SU-DHL-6 (cell line): ENCODE data around the gene SACM1L.

Experiments
- H2AFZ ChIP-seq: fragments of 200-600 bp; sonication (generic); 2 replicates; pipeline ENCODE4 v1.6.1; 2014; ENCODE audit warnings: low read depth, mild to moderate bottlenecking, moderate library complexity, mixed read lengths, antibody characterized with exemption, low read length; ENCODE audit not compliant: severe bottlenecking
- H3F3A ChIP-seq: fragments of 200-600 bp; shearing (Covaris generic); 2 replicates; pipeline ENCODE4 v1.6.0; 2016; ENCODE audit warnings: antibody characterized with exemption, mild to moderate bottlenecking; ENCODE audit not compliant: insufficient read depth
- H3K27ac ChIP-seq: fragments of 200-600 bp; sonication (generic); 2 replicates; pipeline ENCODE4 v1.5.1; 2016; ENCODE audit warnings: low read depth, mild to moderate bottlenecking, low read length, moderate library complexity, mixed read lengths
- H3K27me3 ChIP-seq: fragments of 200-600 bp; sonication (generic), shearing (Covaris generic); 2 replicates; pipeline ENCODE4 v1.6.0; 2014; ENCODE audit warnings: mild to moderate bottlenecking, low read length
- H3K36me3 ChIP-seq: fragments of 200-600 bp; sonication (generic); 2 replicates; pipeline ENCODE4 v1.6.1; 2014; ENCODE audit warnings: mild to moderate bottlenecking, low read length, mixed read lengths
- H3K4me2 ChIP-seq: fragments of 300-600, 200-600 bp; shearing (Covaris generic), sonication (generic); 2 replicates; pipeline ENCODE4 v1.6.0; 2014; ENCODE audit warnings: low read length, low read depth, mild to moderate bottlenecking; ENCODE audit not compliant: poor library complexity, severe bottlenecking
- H3K4me3 ChIP-seq: fragments of 200-600 bp; sonication (generic); 2 replicates; pipeline ENCODE4 v1.5.1; 2014; ENCODE audit warnings: antibody characterized with exemption, low read length, mild to moderate bottlenecking, mixed read lengths; ENCODE audit not compliant: insufficient read depth, poor library complexity, severe bottlenecking
- H3K79me2 ChIP-seq: fragments of 200-600 bp; sonication (generic); 2 replicates; pipeline ENCODE4 v1.6.1; 2014; ENCODE audit warnings: mild to moderate bottlenecking, low read length, moderate library complexity; ENCODE audit not compliant: insufficient read depth
- H3K9ac ChIP-seq: fragments of 200-600 bp; sonication (generic); 2 replicates; pipeline ENCODE4 v1.7.0; 2014; ENCODE audit warnings: mild to moderate bottlenecking, low read length
- H3K9me2 ChIP-seq: fragments of 200-600 bp; sonication (generic); replicated peaks from 2 replicates; pipeline ENCODE4 v1.6.1; 2014; ENCODE audit warnings: low read length; ENCODE audit not compliant: insufficient read depth
- H3K9me3 ChIP-seq: fragments of 200-600 bp; sonication (generic); 2 replicates; pipeline ENCODE4 v1.6.1; 2014; ENCODE audit warnings: low read length, mixed read lengths; ENCODE audit not compliant: insufficient read depth
- H4K20me1 ChIP-seq: fragments of 200-600 bp; sonication (generic); 2 replicates; pipeline ENCODE4 v1.6.1; 2014; ENCODE audit warnings: low read depth, mild to moderate bottlenecking, antibody characterized with exemption, low read length, moderate library complexity, mixed read lengths
- EZH2phosphoT487 ChIP-seq: fragments of 200-600 bp; sonication (generic), shearing (Covaris generic); conservative IDR thresholded peaks from 2 replicates; pipeline ENCODE4 v1.6.1; 2018; ENCODE audit warnings: mild to moderate bottlenecking, antibody characterized with exemption, low read length, moderate library complexity, mixed read lengths
- TF ChIP-seq, protein P1 (sequence below): fragments of 200-600 bp; sonication (generic); IDR thresholded peaks from one replicate; pipeline ENCODE4 v1.5.1; 2017; ENCODE audit warnings: antibody characterized with exemption, mild to moderate bottlenecking, low read length, moderate library complexity; ENCODE audit not compliant: insufficient read depth, poor library complexity, severe bottlenecking

Gene SACM1L

DNA sequence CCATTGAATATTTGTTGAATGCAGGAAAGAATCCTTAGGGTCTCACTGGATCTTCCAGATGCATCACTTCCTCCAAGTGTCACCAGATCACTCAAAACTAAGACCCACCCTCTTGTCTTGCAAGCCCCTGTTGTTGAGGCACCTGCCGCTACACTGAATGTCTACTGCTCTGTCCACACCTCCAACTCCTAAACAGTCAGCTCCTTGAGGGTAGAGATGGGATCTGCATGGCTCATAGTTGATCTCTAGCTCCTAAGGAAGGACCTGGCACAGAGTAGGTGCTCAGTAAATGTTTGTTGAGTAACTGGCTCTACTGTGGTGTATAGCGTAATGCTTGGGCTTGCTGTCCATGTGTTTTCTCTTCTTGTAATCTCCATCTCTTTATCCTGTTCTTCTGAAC is 98.4 kb downstream of the SACM1L start:
- Histone ChIP-seq H3K9me2 (no peaks in the 10 kb centered on the region), H3K4me3 (no peak overlapping the region), H3K36me3 (no peaks in the 10 kb centered on the region), H2AFZ (no peak overlapping the region), H3F3A (no peaks in the 10 kb centered on the region), H3K27me3 (no peaks in the 10 kb centered on the region), H4K20me1 (no peaks in the 10 kb centered on the region), H3K9ac (no peak overlapping the region), H3K9me3 (no peaks in the 10 kb centered on the region), H3K79me2 (no peaks in the 10 kb centered on the region), H3K4me2 (no peak overlapping the region), H3K27ac (no peak overlapping the region)
- TF ChIP-seq, protein P1, sequence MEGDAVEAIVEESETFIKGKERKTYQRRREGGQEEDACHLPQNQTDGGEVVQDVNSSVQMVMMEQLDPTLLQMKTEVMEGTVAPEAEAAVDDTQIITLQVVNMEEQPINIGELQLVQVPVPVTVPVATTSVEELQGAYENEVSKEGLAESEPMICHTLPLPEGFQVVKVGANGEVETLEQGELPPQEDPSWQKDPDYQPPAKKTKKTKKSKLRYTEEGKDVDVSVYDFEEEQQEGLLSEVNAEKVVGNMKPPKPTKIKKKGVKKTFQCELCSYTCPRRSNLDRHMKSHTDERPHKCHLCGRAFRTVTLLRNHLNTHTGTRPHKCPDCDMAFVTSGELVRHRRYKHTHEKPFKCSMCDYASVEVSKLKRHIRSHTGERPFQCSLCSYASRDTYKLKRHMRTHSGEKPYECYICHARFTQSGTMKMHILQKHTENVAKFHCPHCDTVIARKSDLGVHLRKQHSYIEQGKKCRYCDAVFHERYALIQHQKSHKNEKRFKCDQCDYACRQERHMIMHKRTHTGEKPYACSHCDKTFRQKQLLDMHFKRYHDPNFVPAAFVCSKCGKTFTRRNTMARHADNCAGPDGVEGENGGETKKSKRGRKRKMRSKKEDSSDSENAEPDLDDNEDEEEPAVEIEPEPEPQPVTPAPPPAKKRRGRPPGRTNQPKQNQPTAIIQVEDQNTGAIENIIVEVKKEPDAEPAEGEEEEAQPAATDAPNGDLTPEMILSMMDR: no peak
- no peak for TF ChIP-seq EZH2phosphoT487

DNA sequence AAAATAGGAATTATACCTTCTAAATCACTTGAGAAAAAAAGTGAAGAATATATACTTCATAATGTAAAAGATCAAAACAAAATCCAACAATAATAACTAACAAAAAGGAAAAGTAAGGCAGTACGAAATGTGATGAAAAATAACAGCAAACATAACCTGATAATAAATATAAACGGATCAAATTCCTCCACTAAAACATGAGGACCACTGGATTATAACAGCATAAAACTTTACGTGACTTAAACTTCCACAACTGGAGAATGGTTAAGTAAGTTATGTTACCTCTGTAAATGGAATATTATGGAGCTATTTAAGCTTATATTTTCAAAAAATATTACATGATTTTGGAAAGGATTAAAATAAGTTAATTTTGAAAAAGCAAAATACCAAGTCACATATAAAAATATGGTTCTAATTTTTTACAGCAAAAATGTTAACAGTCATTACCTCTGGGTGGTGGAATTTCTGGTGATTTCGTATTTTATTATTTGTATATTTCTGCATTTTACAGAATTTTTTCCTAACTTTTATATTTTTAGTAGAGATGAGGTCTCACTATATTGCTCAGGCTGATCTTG is 100.1 kb downstream of the SACM1L start:
- H3K36me3 ChIP-seq: no peaks in the 10 kb centered on the region
- TF ChIP-seq, protein P1: no peak
- no peak for TF ChIP-seq EZH2phosphoT487
- H2AFZ ChIP-seq: no peak overlapping the region
- no peaks in the 10 kb centered on the region for H3K79me2 ChIP-seq
- no peaks in the 10 kb centered on the region for H3K27me3 ChIP-seq
- H3F3A ChIP-seq: no peaks in the 10 kb centered on the region
- no peak overlapping the region for H3K27ac ChIP-seq
- no peaks in the 10 kb centered on the region for H3K9me3 ChIP-seq
- H3K4me2 ChIP-seq: no peak overlapping the region
- no peaks in the 10 kb centered on the region for H4K20me1 ChIP-seq
- H3K9me2 ChIP-seq: no peaks in the 10 kb centered on the region
- H3K9ac ChIP-seq: no peak overlapping the region
- no peak overlapping the region for H3K4me3 ChIP-seq

DNA sequence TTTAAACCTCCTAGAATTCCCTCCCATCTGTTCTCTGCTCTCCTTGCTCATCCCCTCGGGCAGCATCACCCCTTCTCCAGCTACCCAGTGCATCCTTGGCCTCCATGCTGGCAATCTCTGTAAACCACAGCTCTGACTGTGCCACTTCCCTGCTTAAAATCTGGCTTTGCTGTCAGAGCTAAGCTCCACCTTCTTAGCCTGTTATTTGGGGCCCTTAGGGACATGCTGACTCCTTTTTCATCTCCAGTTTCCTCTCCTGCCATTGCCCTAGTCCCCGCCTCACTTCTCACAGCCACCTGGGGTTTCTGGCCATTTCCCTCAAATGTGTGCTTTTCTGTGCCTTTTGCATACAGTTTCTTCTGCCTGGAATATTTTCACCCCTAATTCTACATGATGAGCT is 101.4 kb downstream of the SACM1L start:
- Histone ChIP-seq H3K9me2 (no peaks in the 10 kb centered on the region), H3F3A (no peaks in the 10 kb centered on the region), H3K27ac (no peak overlapping the region), H3K4me3 (no peak overlapping the region), H3K36me3 (no peaks in the 10 kb centered on the region), H3K27me3 (no peaks in the 10 kb centered on the region), H3K9ac (no peak overlapping the region), H3K79me2 (no peaks in the 10 kb centered on the region), H3K4me2 (no peak overlapping the region), H2AFZ (no peak overlapping the region), H3K9me3 (no peaks in the 10 kb centered on the region), H4K20me1 (no peaks in the 10 kb centered on the region)
- TF ChIP-seq, protein P1: no peak
- no peak for TF ChIP-seq EZH2phosphoT487
